Measurements from ENCODE around the gene PRKAR1B. TPM values are rescaled to one million over a fixed set of nuclear protein-coding genes. Genes with fewer than 3 reads are reported as not detected.
A peak's percentile ranks its signal among the peaks of the same experiment; 100 is the strongest.

PRKAR1B gene
- total and polyA plus RNA-seq, 7 donors, result 9.5 to 26.6 (median 11.4) TPM

GRCh38 chr7:739455-739982 lies 12.4 kb upstream of the PRKAR1B start:
- Histone ChIP-seq H3K36me3 (peaks cover 8 to 33% (median 21%) of the 10 kb centered on the region in 4 donors), H3K4me1 (no peaks in the 10 kb centered on the region), H3K9me3 (no peaks in the 10 kb centered on the region), H3K27ac (no peak overlapping the region), H3K4me3 (no peak overlapping the region), H3K27me3 (no peaks in the 10 kb centered on the region)
- peak; percentile 22 for DNase-seq
- WGBS, 2 donors, result 95 to 96% methylated on average over 31 of the region's 31 CpGs
- intact Hi-C loops (cut with DNase I), result no loop called here
- TF ChIP-seq EP300 (IDR thresholded peaks at IDR 0.05) (no peak), POLR2A (IDR thresholded peaks at IDR 0.05) (no peak), CTCF (IDR thresholded peaks at IDR 0.05) (no peak), POLR2AphosphoS5 (IDR thresholded peaks at IDR 0.05) (no peak)

- peaks cover 8 to 39% (median 21%) of the 10 kb centered on the region in 4 donors for H3K36me3 ChIP-seq
- peak; percentile 39 for DNase-seq
- intact Hi-C loops (cut with DNase I), result no loop called here
Measured at GRCh38 chr7:738723-739454, 11.8 kb upstream of the PRKAR1B start.

GRCh38 chr7:738241-738640 lies 11.2 kb upstream of the PRKAR1B start:
- H3K27ac ChIP-seq, result no peak overlapping the region
- H3K36me3 ChIP-seq, result peaks cover 8 to 39% (median 21%) of the 10 kb centered on the region in 4 donors
- no peaks in the 10 kb centered on the region for H3K4me1 ChIP-seq
- no peaks in the 10 kb centered on the region for H3K27me3 ChIP-seq
- intact Hi-C loops (cut with DNase I), result no loop called here
- H3K9me3 ChIP-seq, result no peaks in the 10 kb centered on the region
- TF ChIP-seq EP300 (IDR thresholded peaks at IDR 0.05) (no peak), POLR2AphosphoS5 (IDR thresholded peaks at IDR 0.05) (no peak), POLR2A (IDR thresholded peaks at IDR 0.05) (no peak), CTCF (IDR thresholded peaks at IDR 0.05) (no peak)
- no peak overlapping the region for H3K4me3 ChIP-seq
- DNase-seq, result no peak
- 93 to 95% methylated on average over 5 of the region's 5 CpGs for WGBS, 2 donors

More at GRCh38 chr7:738723-739454, 11.8 kb upstream of the PRKAR1B start:
- H3K9me3 ChIP-seq, result no peaks in the 10 kb centered on the region
- TF ChIP-seq CTCF (IDR thresholded peaks at IDR 0.05), result no peak
- no peak for TF ChIP-seq EP300 (IDR thresholded peaks at IDR 0.05)
- no peak for TF ChIP-seq POLR2AphosphoS5 (IDR thresholded peaks at IDR 0.05)
- no peak for TF ChIP-seq POLR2A (IDR thresholded peaks at IDR 0.05)
- WGBS, 2 donors, result 93 to 95% methylated on average over 24 of the region's 24 CpGs
- no peaks in the 10 kb centered on the region for H3K4me1 ChIP-seq
- no peak overlapping the region for H3K27ac ChIP-seq
- no peak overlapping the region for H3K4me3 ChIP-seq
- H3K27me3 ChIP-seq, result no peaks in the 10 kb centered on the region

- TF ChIP-seq EP300 (IDR thresholded peaks at IDR 0.05), result no peak
- no peak for TF ChIP-seq CTCF (IDR thresholded peaks at IDR 0.05)
- no peak for TF ChIP-seq POLR2AphosphoS5 (IDR thresholded peaks at IDR 0.05)
- TF ChIP-seq POLR2A (IDR thresholded peaks at IDR 0.05), result no peak
- intact Hi-C loops (cut with DNase I), result no loop called here
- Histone ChIP-seq H3K4me3 (no peak overlapping the region), H3K9me3 (no peaks in the 10 kb centered on the region), H3K27me3 (no peaks in the 10 kb centered on the region), H3K36me3 (peaks cover 0 to 25% (median 7%) of the 10 kb centered on the region in 4 donors), H3K4me1 (peaks cover 0 to 7% (median 2%) of the 10 kb centered on the region in 4 donors), H3K27ac (no peak overlapping the region)
- WGBS, 2 donors, result 98 to 99% methylated on average over 11 of the region's 11 CpGs
- no peak for DNase-seq
Measured at GRCh38 chr7:734808-735207, 7.7 kb upstream of the PRKAR1B start.

Measured in sigmoid colon (tissue), 7 donors.